H1 (cell line): Measurements from ENCODE around the gene HDC. TPM values are rescaled to one million over a fixed set of nuclear protein-coding genes. Genes with fewer than 3 reads are reported as not detected.

ENCODE experiments used
- CBX8 ChIP-seq: fragments of 300-800, 300-1000 bp; sonication (generic); IDR thresholded peaks from 2 replicates; pipeline ENCODE4 v1.7.1; 2016; ENCODE audit warnings: low read depth, low read length, borderline replicate concordance
- EZH2 ChIP-seq: fragments of 200-600 bp; sonication (generic); IDR thresholded peaks from 2 replicates; pipeline ENCODE4 v1.7.1; 2012; ENCODE audit warnings: low read depth, mild to moderate bottlenecking, moderate library complexity, low read length, inconsistent platforms; ENCODE audit not compliant: severe bottlenecking
- KDM1A ChIP-seq: fragments of 200-600, 300-600 bp; sonication (generic); IDR thresholded peaks from 2 replicates; pipeline ENCODE4 v1.7.1; 2016; ENCODE audit warnings: mild to moderate bottlenecking, low read length, borderline replicate concordance
- POLR2AphosphoS5 ChIP-seq: IDR thresholded peaks from 2 replicates; pipeline ENCODE4 v1.6.1; 2011; ENCODE audit warnings: low read depth, low read length
- SIX5 ChIP-seq: IDR thresholded peaks from 2 replicates; pipeline ENCODE4 v1.6.1; 2011; ENCODE audit warnings: mild to moderate bottlenecking, low read depth, low read length
- SRF ChIP-seq: IDR thresholded peaks from 2 replicates; pipeline ENCODE4 v1.6.1; 2011; ENCODE audit warnings: mild to moderate bottlenecking, low read depth, low read length, moderate library complexity
- SUZ12 ChIP-seq: fragments of 200-600 bp; sonication (generic); IDR thresholded peaks from 2 replicates; pipeline ENCODE4 v1.6.1; 2012; ENCODE audit warnings: mild to moderate bottlenecking, inconsistent platforms, low read length, moderate library complexity, mixed read lengths
- polyA plus RNA-seq, 7 experiments: library from polyadenylated mRNA; depleted of rRNA in 3 of 7; stranded (reverse) in 5 of 7; unstranded in 2 of 7; fragments of >200 nt in 5 of 7; fragments of 200-250 nt in 2 of 7; gene quantifications; 1 replicate in 5 of 7; 2 replicates in 1 of 7; 4 replicates in 1 of 7; pipeline versions ENCODE4 v1.2.1 to v1.2.3, GENCODE V29; 2011 to 2013; ENCODE audit warnings: missing spikeins in 2 of 7, mixed read lengths in 2 of 7
- total RNA-seq: library from RNA; stranded (reverse); fragmentation: NEBNext Ultra II Directional; extraction: Animal tissue kit (Norgen Biotek cat#: 25700); gene quantifications from 2 replicates; pipeline ENCODE4 v1.2.1, GENCODE V29; 2021
- TF ChIP-seq, protein P1 (sequence below): fragments of 300-600 bp; sonication (generic); IDR thresholded peaks from 2 replicates; pipeline ENCODE4 v1.7.1; 2012; ENCODE audit warnings: low read length, moderate library complexity, mild to moderate bottlenecking, inconsistent platforms; ENCODE audit not compliant: insufficient replicate concordance

HDC gene
- total and polyA plus RNA-seq, 2 of the 8 experiments (the other 6 are each of a cell fraction or from before 2014, with no cell fraction given), result 0.20 to 0.22 TPM

DNA sequence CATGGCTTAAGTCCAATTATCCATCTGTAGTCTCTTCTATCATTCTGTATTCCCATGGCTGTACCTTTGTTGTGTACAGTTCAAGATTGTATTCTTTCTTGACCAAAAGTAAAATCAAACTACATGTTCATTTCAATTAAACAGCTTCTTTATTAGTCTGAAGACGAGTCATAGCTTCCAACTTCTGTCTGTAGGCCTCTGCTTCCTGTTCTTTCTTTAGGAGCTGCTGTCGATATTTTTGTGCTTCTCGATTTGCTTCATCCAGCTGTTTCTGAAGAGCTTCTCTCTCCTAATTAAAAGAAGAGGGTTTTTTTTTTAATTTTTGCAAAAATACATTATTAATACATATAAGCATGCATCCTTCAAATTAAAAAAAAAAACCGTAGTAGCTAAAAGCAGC, 13.0 kb upstream of the HDC start (continued):
- TF ChIP-seq, protein P1, sequence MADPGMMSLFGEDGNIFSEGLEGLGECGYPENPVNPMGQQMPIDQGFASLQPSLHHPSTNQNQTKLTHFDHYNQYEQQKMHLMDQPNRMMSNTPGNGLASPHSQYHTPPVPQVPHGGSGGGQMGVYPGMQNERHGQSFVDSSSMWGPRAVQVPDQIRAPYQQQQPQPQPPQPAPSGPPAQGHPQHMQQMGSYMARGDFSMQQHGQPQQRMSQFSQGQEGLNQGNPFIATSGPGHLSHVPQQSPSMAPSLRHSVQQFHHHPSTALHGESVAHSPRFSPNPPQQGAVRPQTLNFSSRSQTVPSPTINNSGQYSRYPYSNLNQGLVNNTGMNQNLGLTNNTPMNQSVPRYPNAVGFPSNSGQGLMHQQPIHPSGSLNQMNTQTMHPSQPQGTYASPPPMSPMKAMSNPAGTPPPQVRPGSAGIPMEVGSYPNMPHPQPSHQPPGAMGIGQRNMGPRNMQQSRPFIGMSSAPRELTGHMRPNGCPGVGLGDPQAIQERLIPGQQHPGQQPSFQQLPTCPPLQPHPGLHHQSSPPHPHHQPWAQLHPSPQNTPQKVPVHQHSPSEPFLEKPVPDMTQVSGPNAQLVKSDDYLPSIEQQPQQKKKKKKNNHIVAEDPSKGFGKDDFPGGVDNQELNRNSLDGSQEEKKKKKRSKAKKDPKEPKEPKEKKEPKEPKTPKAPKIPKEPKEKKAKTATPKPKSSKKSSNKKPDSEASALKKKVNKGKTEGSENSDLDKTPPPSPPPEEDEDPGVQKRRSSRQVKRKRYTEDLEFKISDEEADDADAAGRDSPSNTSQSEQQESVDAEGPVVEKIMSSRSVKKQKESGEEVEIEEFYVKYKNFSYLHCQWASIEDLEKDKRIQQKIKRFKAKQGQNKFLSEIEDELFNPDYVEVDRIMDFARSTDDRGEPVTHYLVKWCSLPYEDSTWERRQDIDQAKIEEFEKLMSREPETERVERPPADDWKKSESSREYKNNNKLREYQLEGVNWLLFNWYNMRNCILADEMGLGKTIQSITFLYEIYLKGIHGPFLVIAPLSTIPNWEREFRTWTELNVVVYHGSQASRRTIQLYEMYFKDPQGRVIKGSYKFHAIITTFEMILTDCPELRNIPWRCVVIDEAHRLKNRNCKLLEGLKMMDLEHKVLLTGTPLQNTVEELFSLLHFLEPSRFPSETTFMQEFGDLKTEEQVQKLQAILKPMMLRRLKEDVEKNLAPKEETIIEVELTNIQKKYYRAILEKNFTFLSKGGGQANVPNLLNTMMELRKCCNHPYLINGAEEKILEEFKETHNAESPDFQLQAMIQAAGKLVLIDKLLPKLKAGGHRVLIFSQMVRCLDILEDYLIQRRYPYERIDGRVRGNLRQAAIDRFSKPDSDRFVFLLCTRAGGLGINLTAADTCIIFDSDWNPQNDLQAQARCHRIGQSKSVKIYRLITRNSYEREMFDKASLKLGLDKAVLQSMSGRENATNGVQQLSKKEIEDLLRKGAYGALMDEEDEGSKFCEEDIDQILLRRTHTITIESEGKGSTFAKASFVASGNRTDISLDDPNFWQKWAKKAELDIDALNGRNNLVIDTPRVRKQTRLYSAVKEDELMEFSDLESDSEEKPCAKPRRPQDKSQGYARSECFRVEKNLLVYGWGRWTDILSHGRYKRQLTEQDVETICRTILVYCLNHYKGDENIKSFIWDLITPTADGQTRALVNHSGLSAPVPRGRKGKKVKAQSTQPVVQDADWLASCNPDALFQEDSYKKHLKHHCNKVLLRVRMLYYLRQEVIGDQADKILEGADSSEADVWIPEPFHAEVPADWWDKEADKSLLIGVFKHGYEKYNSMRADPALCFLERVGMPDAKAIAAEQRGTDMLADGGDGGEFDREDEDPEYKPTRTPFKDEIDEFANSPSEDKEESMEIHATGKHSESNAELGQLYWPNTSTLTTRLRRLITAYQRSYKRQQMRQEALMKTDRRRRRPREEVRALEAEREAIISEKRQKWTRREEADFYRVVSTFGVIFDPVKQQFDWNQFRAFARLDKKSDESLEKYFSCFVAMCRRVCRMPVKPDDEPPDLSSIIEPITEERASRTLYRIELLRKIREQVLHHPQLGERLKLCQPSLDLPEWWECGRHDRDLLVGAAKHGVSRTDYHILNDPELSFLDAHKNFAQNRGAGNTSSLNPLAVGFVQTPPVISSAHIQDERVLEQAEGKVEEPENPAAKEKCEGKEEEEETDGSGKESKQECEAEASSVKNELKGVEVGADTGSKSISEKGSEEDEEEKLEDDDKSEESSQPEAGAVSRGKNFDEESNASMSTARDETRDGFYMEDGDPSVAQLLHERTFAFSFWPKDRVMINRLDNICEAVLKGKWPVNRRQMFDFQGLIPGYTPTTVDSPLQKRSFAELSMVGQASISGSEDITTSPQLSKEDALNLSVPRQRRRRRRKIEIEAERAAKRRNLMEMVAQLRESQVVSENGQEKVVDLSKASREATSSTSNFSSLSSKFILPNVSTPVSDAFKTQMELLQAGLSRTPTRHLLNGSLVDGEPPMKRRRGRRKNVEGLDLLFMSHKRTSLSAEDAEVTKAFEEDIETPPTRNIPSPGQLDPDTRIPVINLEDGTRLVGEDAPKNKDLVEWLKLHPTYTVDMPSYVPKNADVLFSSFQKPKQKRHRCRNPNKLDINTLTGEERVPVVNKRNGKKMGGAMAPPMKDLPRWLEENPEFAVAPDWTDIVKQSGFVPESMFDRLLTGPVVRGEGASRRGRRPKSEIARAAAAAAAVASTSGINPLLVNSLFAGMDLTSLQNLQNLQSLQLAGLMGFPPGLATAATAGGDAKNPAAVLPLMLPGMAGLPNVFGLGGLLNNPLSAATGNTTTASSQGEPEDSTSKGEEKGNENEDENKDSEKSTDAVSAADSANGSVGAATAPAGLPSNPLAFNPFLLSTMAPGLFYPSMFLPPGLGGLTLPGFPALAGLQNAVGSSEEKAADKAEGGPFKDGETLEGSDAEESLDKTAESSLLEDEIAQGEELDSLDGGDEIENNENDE, result no peak
- TF ChIP-seq CBX8 (no peak), POLR2AphosphoS5 (no peak), SUZ12 (no peak), KDM1A (no peak), SIX5 (no peak), EZH2 (no peak), SRF (no peak)
